Lower leg skin (tissue), 4 donors: ENCODE measurements around the gene AUH. TPM values are rescaled to one million over a fixed set of nuclear protein-coding genes. Genes with fewer than 3 reads are reported as not detected.

Experiments
- DNase-seq, 2 donors: peaks; one replicate each; pipeline ENCODE4 v3.0.0-alpha.2; 2019; ENCODE audit warnings: low spot score in 2 of 2
- H3K4me3 ChIP-seq: fragments of 200-600 bp; sonication (generic); 2 replicates; pipeline ENCODE4 v1.5.1; 2017; ENCODE audit warnings: mild to moderate bottlenecking, low read depth; ENCODE audit not compliant: poor library complexity, severe bottlenecking
- POLR2A ChIP-seq, 2 donors: fragments of 450-650 bp; IDR thresholded peaks; one replicate each; pipeline ENCODE4 v1.6.1; 2016 to 2017; ENCODE audit warnings: antibody characterized with exemption in 2 of 2, mild to moderate bottlenecking in 1 of 2, moderate library complexity in 1 of 2
- WGBS, 2 donors: methylation state at CpG; one replicate each; pipeline ENCODE4 v1.1.5; 2018; 5-methylcytosine and 5-hydroxymethylcytosine counted together
- intact Hi-C: fragments of 100-400 bp; cut with DNase I; formaldehyde crosslinking; loops from one replicate; pipeline ENCODE4 v1.15.0; 2023; ENCODE audit warnings: low total_unique reads
- total RNA-seq, 4 donors: library from RNA; depleted of rRNA; stranded (reverse); fragments of >200 nt; gene quantifications; one replicate each; pipeline ENCODE4 v1.1.0, GENCODE V29; 2016
- TF ChIP-seq, protein P1 (sequence below), 3 donors: fragments of 450-650 bp; IDR thresholded peaks; one replicate each; pipeline ENCODE4 v1.5.1; 2016; ENCODE audit warnings: antibody characterized with exemption in 3 of 3, mild to moderate bottlenecking in 3 of 3, moderate library complexity in 2 of 3

The AUH gene
- total RNA-seq, 4 donors from 2014 or later, result 30.7 to 54.4 (median 32.4) TPM

DNA sequence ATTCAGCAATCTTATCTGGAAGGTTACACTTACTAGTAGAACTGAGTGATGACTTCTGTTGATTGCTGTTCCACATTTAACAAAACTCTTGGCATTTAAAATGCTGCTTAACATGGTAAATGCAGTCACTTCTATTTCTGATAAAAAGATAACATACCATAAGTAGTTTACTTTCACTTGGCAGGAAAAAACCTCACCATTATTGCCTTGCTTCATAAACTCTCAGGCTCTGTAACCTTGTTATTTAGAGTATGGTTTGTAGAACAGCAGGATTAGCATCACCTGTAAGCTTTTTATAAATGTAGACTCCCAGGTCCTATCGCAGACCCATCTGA, 55.5 kb downstream of the AUH start:
- TF ChIP-seq POLR2A (IDR thresholded peaks at IDR 0.05), result no peak
- TF ChIP-seq, protein P1, sequence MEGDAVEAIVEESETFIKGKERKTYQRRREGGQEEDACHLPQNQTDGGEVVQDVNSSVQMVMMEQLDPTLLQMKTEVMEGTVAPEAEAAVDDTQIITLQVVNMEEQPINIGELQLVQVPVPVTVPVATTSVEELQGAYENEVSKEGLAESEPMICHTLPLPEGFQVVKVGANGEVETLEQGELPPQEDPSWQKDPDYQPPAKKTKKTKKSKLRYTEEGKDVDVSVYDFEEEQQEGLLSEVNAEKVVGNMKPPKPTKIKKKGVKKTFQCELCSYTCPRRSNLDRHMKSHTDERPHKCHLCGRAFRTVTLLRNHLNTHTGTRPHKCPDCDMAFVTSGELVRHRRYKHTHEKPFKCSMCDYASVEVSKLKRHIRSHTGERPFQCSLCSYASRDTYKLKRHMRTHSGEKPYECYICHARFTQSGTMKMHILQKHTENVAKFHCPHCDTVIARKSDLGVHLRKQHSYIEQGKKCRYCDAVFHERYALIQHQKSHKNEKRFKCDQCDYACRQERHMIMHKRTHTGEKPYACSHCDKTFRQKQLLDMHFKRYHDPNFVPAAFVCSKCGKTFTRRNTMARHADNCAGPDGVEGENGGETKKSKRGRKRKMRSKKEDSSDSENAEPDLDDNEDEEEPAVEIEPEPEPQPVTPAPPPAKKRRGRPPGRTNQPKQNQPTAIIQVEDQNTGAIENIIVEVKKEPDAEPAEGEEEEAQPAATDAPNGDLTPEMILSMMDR (IDR thresholded peaks at IDR 0.05), result no peak
- WGBS, 2 donors, result 81 to 90% methylated on average over 1 of the region's 1 CpG
- H3K4me3 ChIP-seq, result no peak overlapping the region
- DNase-seq, result no peak
- intact Hi-C loops, result loop anchor here (10.0 kb wide), 1 partner anchor 59 kb away; the partner anchor contains the start of gene AUH

GRCh38 chr9:91305596-91306295, 56.0 kb downstream of the AUH start:
- TF ChIP-seq POLR2A (IDR thresholded peaks at IDR 0.05), result no peak
- TF ChIP-seq, protein P1 (IDR thresholded peaks at IDR 0.05), result no peak
- no peak overlapping the region for H3K4me3 ChIP-seq
- WGBS, 2 donors, result 79 to 83% methylated on average over 9 of the region's 9 CpGs
- no peak for DNase-seq
- intact Hi-C loops, result loop anchor here (10.0 kb wide), 1 partner anchor 59 kb away; the partner anchor contains the start of gene AUH

GRCh38 chr9:91303741-91304415, 57.8 kb downstream of the AUH start:
- WGBS, 2 donors, result 75 to 95% methylated on average over 2 of the region's 2 CpGs
- intact Hi-C loops, result loop anchor here (10.0 kb wide), 1 partner anchor 61 kb away; the partner anchor contains the start of gene AUH
- TF ChIP-seq, protein P1 (IDR thresholded peaks at IDR 0.05), result no peak
- no peak for TF ChIP-seq POLR2A (IDR thresholded peaks at IDR 0.05)
- no peak overlapping the region for H3K4me3 ChIP-seq
- no peak for DNase-seq

DNA sequence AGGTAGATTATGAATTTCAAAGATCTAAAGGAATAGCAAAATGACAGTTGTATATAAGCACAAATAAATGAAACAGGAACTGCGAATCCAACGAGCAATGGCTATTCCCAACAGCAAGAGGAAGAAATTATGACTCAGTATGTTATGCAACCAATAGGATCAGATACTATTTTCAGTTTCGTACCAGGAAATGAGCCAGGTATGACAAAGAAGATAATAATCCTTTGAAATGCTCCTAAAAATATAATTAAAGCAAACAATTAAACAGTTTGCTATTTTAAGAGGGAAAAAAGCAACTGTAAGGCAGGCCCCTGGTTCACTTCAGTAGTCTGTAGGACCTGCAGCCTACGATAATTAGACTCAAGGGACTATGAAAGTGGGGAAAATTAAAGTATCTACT, 58.9 kb downstream of the AUH start:
- DNase-seq, result no peak
- no peak for TF ChIP-seq POLR2A (IDR thresholded peaks at IDR 0.05)
- TF ChIP-seq, protein P1 (IDR thresholded peaks at IDR 0.05), result no peak
- H3K4me3 ChIP-seq, result no peak overlapping the region
- intact Hi-C loops, result loop anchor here (10.0 kb wide), 1 partner anchor 62 kb away; the partner anchor contains the start of gene AUH
- 25 to 26% methylated on average over 4 of the region's 4 CpGs for WGBS, 2 donors

GRCh38 chr9:91301161-91301560, 60.6 kb downstream of the AUH start:
- no peak overlapping the region for H3K4me3 ChIP-seq
- no peak for TF ChIP-seq POLR2A (IDR thresholded peaks at IDR 0.05)
- TF ChIP-seq, protein P1 (IDR thresholded peaks at IDR 0.05), result no peak
- no peak for DNase-seq
- WGBS, 2 donors, result 39 to 47% methylated on average over 5 of the region's 5 CpGs
- intact Hi-C loops, result loop anchor here (10.0 kb wide), 1 partner anchor 64 kb away; the partner anchor contains the start of gene AUH
